Colonic mucosa (tissue), 4 donors: ENCODE results near the gene ORC2. TPM values are rescaled to one million over a fixed set of nuclear protein-coding genes. Genes with fewer than 3 reads are reported as not detected.

Experiments
- DNase-seq: peaks from one replicate; pipeline ENCODE4 v3.0.0-alpha.2; 2020
- H3K27ac ChIP-seq: fragments of 200-600 bp; one replicate; pipeline ENCODE4 v1.8.0; 2021
- H3K27me3 ChIP-seq: fragments of 200-600 bp; one replicate; pipeline ENCODE4 v1.8.0; 2021
- H3K36me3 ChIP-seq: fragments of 200-600 bp; one replicate; pipeline ENCODE4 v1.8.0; 2021
- H3K4me1 ChIP-seq: fragments of 200-600 bp; one replicate; pipeline ENCODE4 v1.8.0; 2021; ENCODE audit warnings: mild to moderate bottlenecking
- H3K4me3 ChIP-seq: fragments of 200-600 bp; one replicate; pipeline ENCODE4 v1.8.0; 2021
- H3K9ac ChIP-seq, 2 donors: one replicate each; pipeline ENCODE4 v1.7.0; 2013; ENCODE audit warnings: control low read depth in 2 of 2, low read depth in 2 of 2, low read length in 2 of 2
- H3K9me3 ChIP-seq: fragments of 200-600 bp; one replicate; pipeline ENCODE4 v1.8.0; 2021
- intact Hi-C: fragments of 100-400 bp; cut with DNase I; formaldehyde crosslinking; loops from one replicate; pipeline ENCODE4 v1.14.1; 2022
- total RNA-seq, 2 donors: library from RNA; stranded (reverse); fragmentation: NEBNext Ultra II Directional in 1 of 2; extraction: Animal tissue kit (Norgen Biotek cat#: 25700) in 1 of 2; gene quantifications; one replicate each; pipeline ENCODE4 v1.2.1, GENCODE V29; 2021
- TF ChIP-seq, protein P1 (sequence below): fragments of 200-600 bp; IDR thresholded peaks from one replicate; pipeline ENCODE4 v1.8.0; 2022; ENCODE audit warnings: antibody characterized with exemption, mild to moderate bottlenecking
- donor health status: healthy.
- donor health status: DM: no; HTN: no; CAD: no.
- donor health status: DM: no; HTN: no; CAD: no.

ORC2 gene
- total RNA-seq, 2 donors from 2014 or later = 36.4 to 39.0 TPM

DNA sequence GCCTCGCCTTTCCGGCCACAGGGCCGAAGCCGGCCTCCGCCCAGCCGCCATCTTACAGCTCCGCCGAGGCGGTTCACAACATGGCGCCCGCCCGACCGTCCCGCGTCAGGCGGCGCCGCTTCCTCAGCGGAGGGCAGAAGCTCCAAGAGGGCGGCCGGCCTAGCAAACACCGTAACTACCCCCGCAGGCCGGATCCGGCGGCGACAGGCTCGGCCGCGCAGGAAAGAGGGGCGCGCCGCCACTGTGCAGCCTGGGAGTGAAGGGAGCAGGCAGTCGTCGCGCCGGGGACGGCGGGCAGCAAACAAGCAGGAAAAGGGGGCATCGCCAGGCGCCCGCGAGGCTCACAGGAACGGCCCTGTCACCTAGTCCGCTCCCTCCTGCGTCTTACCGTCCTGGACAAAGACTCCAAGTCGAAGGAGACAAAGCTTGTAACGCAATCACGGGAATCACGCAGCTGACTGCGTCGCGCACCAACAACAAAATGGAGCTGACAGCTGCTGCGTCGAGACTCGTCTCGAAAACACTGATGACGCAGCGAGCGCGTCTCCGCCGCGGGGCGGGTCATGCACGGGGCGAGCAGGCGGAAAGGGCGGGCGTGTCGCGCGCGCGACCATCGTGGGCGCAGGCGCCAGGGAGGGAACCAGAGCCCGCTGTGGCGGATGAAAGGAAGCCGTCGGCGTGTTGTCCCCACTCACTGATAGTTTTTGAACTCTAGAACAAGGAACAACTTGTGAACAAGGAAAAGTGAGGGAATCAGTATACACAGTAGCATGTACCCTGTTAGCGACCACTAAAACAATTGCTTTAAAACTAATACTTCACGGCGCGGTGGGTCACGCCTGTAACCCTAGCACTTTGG is 99.1 kb downstream of the ORC2 start, which contains the start of gene CLK1:
Gene CLK1 (minus strand): TSS at position 483 of the 859 bp plus-strand sequence. CDS start 2,796 bp downstream, outside the sequence.
- intact Hi-C loops = no loop called here
- Histone ChIP-seq H3K36me3 (peaks cover 3% of the 10 kb centered on the region), H3K4me3 (peak within 1 kb of the TSS; percentile 96), H3K27me3 (no peaks in the 10 kb centered on the region), H3K4me1 (peaks cover 8% of the 10 kb centered on the region), H3K9me3 (no peaks in the 10 kb centered on the region), H3K27ac (peak within 1 kb of the TSS; percentile 100), H3K9ac (peak within 1 kb of the TSS; percentile 99 to 100)
- peak; percentile 97 for DNase-seq
- TF ChIP-seq, protein P1, sequence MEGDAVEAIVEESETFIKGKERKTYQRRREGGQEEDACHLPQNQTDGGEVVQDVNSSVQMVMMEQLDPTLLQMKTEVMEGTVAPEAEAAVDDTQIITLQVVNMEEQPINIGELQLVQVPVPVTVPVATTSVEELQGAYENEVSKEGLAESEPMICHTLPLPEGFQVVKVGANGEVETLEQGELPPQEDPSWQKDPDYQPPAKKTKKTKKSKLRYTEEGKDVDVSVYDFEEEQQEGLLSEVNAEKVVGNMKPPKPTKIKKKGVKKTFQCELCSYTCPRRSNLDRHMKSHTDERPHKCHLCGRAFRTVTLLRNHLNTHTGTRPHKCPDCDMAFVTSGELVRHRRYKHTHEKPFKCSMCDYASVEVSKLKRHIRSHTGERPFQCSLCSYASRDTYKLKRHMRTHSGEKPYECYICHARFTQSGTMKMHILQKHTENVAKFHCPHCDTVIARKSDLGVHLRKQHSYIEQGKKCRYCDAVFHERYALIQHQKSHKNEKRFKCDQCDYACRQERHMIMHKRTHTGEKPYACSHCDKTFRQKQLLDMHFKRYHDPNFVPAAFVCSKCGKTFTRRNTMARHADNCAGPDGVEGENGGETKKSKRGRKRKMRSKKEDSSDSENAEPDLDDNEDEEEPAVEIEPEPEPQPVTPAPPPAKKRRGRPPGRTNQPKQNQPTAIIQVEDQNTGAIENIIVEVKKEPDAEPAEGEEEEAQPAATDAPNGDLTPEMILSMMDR = no peak

DNA sequence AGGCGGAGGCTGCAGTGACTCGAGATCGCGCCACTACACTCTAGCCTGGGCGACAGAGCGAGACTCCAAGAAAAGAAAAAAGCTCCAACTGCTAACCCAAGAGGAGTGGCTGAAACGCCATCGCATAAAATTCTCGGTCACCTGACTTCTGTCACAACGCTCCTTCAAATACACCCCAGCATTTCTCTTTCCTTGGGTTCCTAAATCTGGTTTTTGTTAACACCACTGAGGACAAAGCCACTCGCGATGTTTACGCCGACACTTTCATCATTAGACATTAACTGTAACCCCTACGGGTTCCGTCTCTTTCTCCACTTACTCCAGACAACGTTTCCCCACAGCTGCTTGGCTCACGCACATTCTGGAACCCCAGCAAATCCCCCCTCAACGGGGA is 99.7 kb downstream of the ORC2 start:
- Histone ChIP-seq H3K4me3 (peak overlapping the region; percentile 96), H3K9ac (peak overlapping the region; percentile 99 to 100), H3K27me3 (no peaks in the 10 kb centered on the region), H3K9me3 (no peaks in the 10 kb centered on the region), H3K36me3 (peaks cover 9% of the 10 kb centered on the region), H3K4me1 (peaks cover 12% of the 10 kb centered on the region), H3K27ac (peak overlapping the region; percentile 100)
- intact Hi-C loops = no loop called here
- TF ChIP-seq, protein P1 = no peak
- peak; percentile 33 for DNase-seq

DNA sequence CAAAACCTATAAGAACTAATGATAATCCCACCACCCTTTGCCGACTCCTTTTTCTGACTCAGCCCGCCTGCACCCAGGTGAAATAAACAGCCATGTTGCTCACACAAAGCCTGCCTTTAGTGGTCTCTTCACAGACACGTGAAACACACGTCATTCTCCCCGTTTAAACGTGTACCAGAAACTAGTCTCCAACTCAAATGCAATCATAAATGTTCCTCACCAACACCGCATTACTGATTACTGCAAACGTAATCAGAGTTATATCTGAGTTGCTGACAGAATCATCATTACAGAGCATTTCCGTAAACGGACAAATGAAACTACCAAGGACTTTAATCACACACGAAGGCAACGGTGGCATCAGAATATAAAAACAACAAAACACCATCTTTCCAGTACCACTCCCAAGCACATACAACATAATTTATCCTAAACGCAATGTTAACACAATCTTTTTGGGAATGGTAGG is 100.9 kb downstream of the ORC2 start:
- H3K9me3 ChIP-seq = no peaks in the 10 kb centered on the region
- DNase-seq = peak; percentile 54
- TF ChIP-seq, protein P1 = no peak
- H3K9ac ChIP-seq = peak overlapping the region; percentile 99 to 100
- peak overlapping the region; percentile 100 for H3K27ac ChIP-seq
- peaks cover 12% of the 10 kb centered on the region for H3K4me1 ChIP-seq
- peak overlapping the region; percentile 96 for H3K4me3 ChIP-seq
- H3K36me3 ChIP-seq = peaks cover 9% of the 10 kb centered on the region
- intact Hi-C loops = no loop called here
- H3K27me3 ChIP-seq = no peaks in the 10 kb centered on the region

DNA sequence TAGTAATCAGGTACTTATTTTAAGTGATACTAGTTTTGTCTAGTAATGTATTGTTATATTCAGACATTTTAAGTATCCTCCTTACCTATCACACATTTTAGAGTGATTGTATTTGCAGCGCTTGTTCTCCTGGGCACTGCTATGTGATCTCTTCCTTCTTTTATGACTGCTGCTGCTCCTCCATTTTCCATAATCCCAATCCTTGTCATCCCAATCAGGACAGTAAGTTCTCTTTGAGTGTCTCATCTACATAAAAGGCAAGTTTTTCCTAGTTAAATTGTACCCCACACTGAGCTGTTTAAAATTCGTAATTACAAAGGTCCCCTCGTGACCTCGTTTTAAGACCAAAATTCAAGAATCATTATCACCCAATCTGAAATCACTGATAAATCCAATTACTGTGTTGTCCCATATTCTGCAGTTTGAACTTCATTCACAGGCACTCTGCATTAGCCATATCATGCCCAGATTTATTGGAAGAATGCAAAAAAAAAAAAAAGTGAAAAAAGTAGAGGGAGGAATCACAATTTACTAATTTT is 101.8 kb downstream of the ORC2 start:
- DNase-seq = no peak
- Histone ChIP-seq H3K9ac (peak overlapping the region; percentile 3 to 61), H3K27ac (peak overlapping the region; percentile 100), H3K4me1 (peaks cover 12% of the 10 kb centered on the region), H3K4me3 (peak overlapping the region; percentile 96), H3K27me3 (no peaks in the 10 kb centered on the region), H3K36me3 (peaks cover 17% of the 10 kb centered on the region), H3K9me3 (no peaks in the 10 kb centered on the region)
- intact Hi-C loops = no loop called here
- TF ChIP-seq, protein P1 = no peak

DNA sequence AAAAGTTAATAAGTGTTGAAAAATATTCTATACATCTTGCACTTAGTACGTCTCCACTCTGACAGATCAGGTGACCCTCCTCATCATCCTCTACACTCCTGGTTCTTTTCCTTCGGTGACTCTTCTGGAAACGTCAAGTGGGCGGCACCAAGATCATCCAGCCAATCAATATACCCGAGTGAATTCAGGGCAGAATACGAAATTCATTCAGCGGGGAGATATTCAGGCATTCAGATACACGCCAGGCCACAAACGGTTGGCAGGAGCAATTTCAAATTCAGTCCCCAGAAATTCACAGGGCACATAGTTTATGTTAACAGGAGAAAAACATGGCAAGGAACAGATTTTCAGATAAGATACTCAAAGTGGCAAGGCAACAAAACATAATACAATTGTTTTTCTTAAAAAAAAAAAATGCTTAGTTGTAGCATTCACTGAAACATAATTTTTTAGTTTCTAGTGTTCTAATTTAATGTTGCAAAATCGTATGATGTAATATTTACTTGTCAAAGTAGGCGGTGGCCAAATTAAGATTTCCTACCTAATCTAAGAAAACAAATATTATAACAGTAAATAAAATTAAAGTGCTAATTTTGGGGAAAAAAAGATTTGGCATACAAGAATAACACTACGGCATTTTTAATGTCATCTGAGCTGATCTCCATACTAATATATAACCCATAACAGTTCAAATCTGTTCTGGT is 103.2 kb downstream of the ORC2 start:
- Histone ChIP-seq H3K9ac (no peak overlapping the region), H3K36me3 (peaks cover 30% of the 10 kb centered on the region), H3K4me1 (peaks cover 11% of the 10 kb centered on the region), H3K27ac (no peak overlapping the region), H3K9me3 (no peaks in the 10 kb centered on the region), H3K4me3 (peak overlapping the region; percentile 96), H3K27me3 (no peaks in the 10 kb centered on the region)
- intact Hi-C loops = no loop called here
- DNase-seq = no peak
- TF ChIP-seq, protein P1 = no peak
